Effector memory CD8-positive, alpha-beta T cell (primary cell): ENCODE data around the gene IFNL4.
"Not testable (repeated sequence)": the region's sequence is repeated elsewhere in the genome, so short reads cannot be mapped to it uniquely, and the experiment has no call there.

Source experiments
- ATAC-seq: fragments of 150-1000 bp; cut with Tn5 transposase; replicated peaks from 2 replicates; pipeline ENCODE4 v1.10.0; 2021; ENCODE audit warnings: mild to moderate bottlenecking, moderate library complexity
- DNase-seq, 3 experiments: peaks; one replicate each; pipeline ENCODE4 v3.0.0; 2021
- H3K27ac Mint-ChIP-seq, 2 donors: one replicate each; pipeline ENCODE4 v1.8.0; 2022; ENCODE audit warnings: mild to moderate bottlenecking in 2 of 2, mixed read lengths in 2 of 2, moderate library complexity in 2 of 2
- H3K27me3 Mint-ChIP-seq, 2 donors: one replicate each; pipeline ENCODE4 v1.8.0; 2022; ENCODE audit warnings: mixed read lengths in 2 of 2
- H3K36me3 Mint-ChIP-seq: one replicate; pipeline ENCODE4 v1.8.0; 2022; ENCODE audit warnings: mild to moderate bottlenecking, moderate library complexity, mixed read lengths; ENCODE audit not compliant: insufficient read depth
- H3K4me1 Mint-ChIP-seq, 2 donors: one replicate each; pipeline ENCODE4 v1.8.0; 2022; ENCODE audit warnings: low read depth in 2 of 2, mixed read lengths in 2 of 2
- H3K4me3 Mint-ChIP-seq, 2 donors: one replicate each; pipeline ENCODE4 v1.8.0; 2022; ENCODE audit warnings: mild to moderate bottlenecking in 2 of 2, mixed read lengths in 2 of 2, moderate library complexity in 2 of 2
- H3K9me3 Mint-ChIP-seq, 2 donors: one replicate each; pipeline ENCODE4 v1.8.0; 2022; ENCODE audit warnings: mixed read lengths in 2 of 2

The IFNL4 gene

GRCh38 chr19:39230096-39230764, 18.4 kb downstream of the IFNL4 start:
- ATAC-seq: no peak
- DNase-seq: no peak
- Mint-ChIP-seq H3K36me3 (peaks cover 6% of the 10 kb centered on the region), H3K4me3 (no peak overlapping the region), H3K4me1 (no peaks in the 10 kb centered on the region), H3K9me3 (no peaks in the 10 kb centered on the region), H3K27ac (no peak overlapping the region), H3K27me3 (peaks cover 0 to 4% of the 10 kb centered on the region in 2 donors)

GRCh38 chr19:39224910-39225309, 23.7 kb downstream of the IFNL4 start:
- Mint-ChIP-seq H3K27me3 (peaks cover 28% of the 10 kb centered on the region in 2 donors), H3K4me1 (no peaks in the 10 kb centered on the region), H3K9me3 (no peaks in the 10 kb centered on the region), H3K36me3 (peaks cover 3% of the 10 kb centered on the region), H3K4me3 (no peak overlapping the region), H3K27ac (no peak overlapping the region)
- ATAC-seq: no peak
- DNase-seq: no peak

- Mint-ChIP-seq H3K36me3 (peaks cover 3% of the 10 kb centered on the region), H3K27ac (no peak overlapping the region), H3K4me3 (no peak overlapping the region), H3K9me3 (no peaks in the 10 kb centered on the region), H3K4me1 (no peaks in the 10 kb centered on the region), H3K27me3 (peaks cover 34 to 36% of the 10 kb centered on the region in 2 donors)
- ATAC-seq (no peak), DNase-seq (no peak)
Observed at GRCh38 chr19:39223703-39224279, 24.9 kb downstream of the IFNL4 start.

- not testable (repeated sequence) for H3K4me1 Mint-ChIP-seq, H3K9me3 Mint-ChIP-seq, H3K27ac Mint-ChIP-seq, H3K4me3 Mint-ChIP-seq, ATAC-seq, DNase-seq, H3K36me3 Mint-ChIP-seq
- H3K27me3 Mint-ChIP-seq: peaks cover 37 to 39% of the 10 kb centered on the region in 2 donors
Observed at GRCh38 chr19:39219108-39219507, 29.5 kb downstream of the IFNL4 start.

GRCh38 chr19:39218230-39219007, 30.2 kb downstream of the IFNL4 start:
- H3K4me3 Mint-ChIP-seq: no peak overlapping the region
- no peak for ATAC-seq
- DNase-seq: no peak
- H3K27me3 Mint-ChIP-seq: peaks cover 32 to 38% of the 10 kb centered on the region in 2 donors
- H3K36me3 Mint-ChIP-seq: no peaks in the 10 kb centered on the region
- no peaks in the 10 kb centered on the region for H3K9me3 Mint-ChIP-seq
- no peak overlapping the region for H3K27ac Mint-ChIP-seq
- H3K4me1 Mint-ChIP-seq: no peaks in the 10 kb centered on the region

GRCh38 chr19:39217094-39217493, 31.6 kb downstream of the IFNL4 start:
- no peaks in the 10 kb centered on the region for H3K4me1 Mint-ChIP-seq
- peaks cover 29 to 33% of the 10 kb centered on the region in 2 donors for H3K27me3 Mint-ChIP-seq
- H3K9me3 Mint-ChIP-seq: no peaks in the 10 kb centered on the region
- H3K36me3 Mint-ChIP-seq: no peaks in the 10 kb centered on the region
- no peak for ATAC-seq
- DNase-seq: no peak
- no peak overlapping the region for H3K4me3 Mint-ChIP-seq
- no peak overlapping the region for H3K27ac Mint-ChIP-seq

GRCh38 chr19:39215323-39215722, 33.3 kb downstream of the IFNL4 start:
- H3K27me3 Mint-ChIP-seq: peaks cover 18 to 29% of the 10 kb centered on the region in 2 donors
- DNase-seq, H3K4me1 Mint-ChIP-seq, ATAC-seq, H3K36me3 Mint-ChIP-seq, H3K9me3 Mint-ChIP-seq, H3K4me3 Mint-ChIP-seq, H3K27ac Mint-ChIP-seq: not testable (repeated sequence)

GRCh38 chr19:39212375-39212742, 36.3 kb downstream of the IFNL4 start:
- Mint-ChIP-seq H3K4me3 (no peak overlapping the region), H3K4me1 (no peaks in the 10 kb centered on the region), H3K27ac (no peak overlapping the region), H3K36me3 (no peaks in the 10 kb centered on the region), H3K9me3 (no peaks in the 10 kb centered on the region), H3K27me3 (peaks cover 12 to 15% of the 10 kb centered on the region in 2 donors)
- ATAC-seq: peak; percentile 91
- peak; percentile 60 to 68 (median 60) for DNase-seq

- Mint-ChIP-seq H3K36me3 (no peaks in the 10 kb centered on the region), H3K27ac (no peak overlapping the region), H3K27me3 (peaks cover 7 to 10% of the 10 kb centered on the region in 2 donors), H3K4me3 (no peak overlapping the region), H3K4me1 (no peaks in the 10 kb centered on the region), H3K9me3 (no peaks in the 10 kb centered on the region)
- ATAC-seq (no peak), DNase-seq (no peak)
Observed at GRCh38 chr19:39211731-39212374, 36.8 kb downstream of the IFNL4 start.

- no peak overlapping the region for H3K4me3 Mint-ChIP-seq
- no peak overlapping the region for H3K27ac Mint-ChIP-seq
- no peaks in the 10 kb centered on the region for H3K9me3 Mint-ChIP-seq
- H3K4me1 Mint-ChIP-seq: no peaks in the 10 kb centered on the region
- H3K36me3 Mint-ChIP-seq: peaks cover 3% of the 10 kb centered on the region
- ATAC-seq: no peak
- peaks cover 6 to 24% of the 10 kb centered on the region in 2 donors for H3K27me3 Mint-ChIP-seq
- DNase-seq: no peak
Observed at GRCh38 chr19:39209196-39209595, 39.5 kb downstream of the IFNL4 start.

GRCh38 chr19:39208175-39208795, 40.4 kb downstream of the IFNL4 start:
- Mint-ChIP-seq H3K4me3 (no peak overlapping the region), H3K4me1 (no peaks in the 10 kb centered on the region), H3K27me3 (peaks cover 16 to 33% of the 10 kb centered on the region in 2 donors), H3K36me3 (peaks cover 3% of the 10 kb centered on the region), H3K9me3 (no peaks in the 10 kb centered on the region), H3K27ac (no peak overlapping the region)
- no peak for DNase-seq
- ATAC-seq: no peak

GRCh38 chr19:39207293-39207836, 41.3 kb downstream of the IFNL4 start:
- DNase-seq: no peak
- peaks cover 25 to 43% of the 10 kb centered on the region in 2 donors for H3K27me3 Mint-ChIP-seq
- H3K9me3 Mint-ChIP-seq: no peaks in the 10 kb centered on the region
- H3K4me1 Mint-ChIP-seq: no peaks in the 10 kb centered on the region
- H3K27ac Mint-ChIP-seq: no peak overlapping the region
- no peak overlapping the region for H3K4me3 Mint-ChIP-seq
- no peak for ATAC-seq
- peaks cover 3% of the 10 kb centered on the region for H3K36me3 Mint-ChIP-seq

- Mint-ChIP-seq H3K27me3 (peaks cover 36 to 55% of the 10 kb centered on the region in 2 donors), H3K9me3 (no peaks in the 10 kb centered on the region), H3K36me3 (peaks cover 3% of the 10 kb centered on the region), H3K4me1 (no peaks in the 10 kb centered on the region), H3K27ac (no peak overlapping the region), H3K4me3 (no peak overlapping the region)
- ATAC-seq: no peak
- no peak for DNase-seq
Observed at GRCh38 chr19:39206122-39206521, 42.5 kb downstream of the IFNL4 start.
